H9 (cell line): Measurements from ENCODE around the gene RARS2. TPM values are rescaled to one million over a fixed set of nuclear protein-coding genes. Genes with fewer than 3 reads are reported as not detected.

Source experiments
- DNase-seq: peaks from one replicate; pipeline ENCODE4 v3.0.0-alpha.2; 2017
- H2AFZ ChIP-seq: one replicate; pipeline ENCODE4 v1.6.1; 2013; ENCODE audit warnings: mild to moderate bottlenecking, low read length, control low read depth, moderate library complexity
- H2AK5ac ChIP-seq: 2 replicates; pipeline ENCODE4 v1.6.1; 2013; ENCODE audit warnings: low read length, control low read depth, mixed read lengths; ENCODE audit not compliant: insufficient read length
- H2BK120ac ChIP-seq: one replicate; pipeline ENCODE4 v1.6.1; 2013; ENCODE audit warnings: low read depth, mild to moderate bottlenecking, low read length, control low read depth, inconsistent platforms; ENCODE audit not compliant: poor library complexity, severe bottlenecking
- H2BK12ac ChIP-seq: 2 replicates; pipeline ENCODE4 v1.6.1; 2013; ENCODE audit warnings: low read length, control low read depth, mixed read lengths, low read depth; ENCODE audit not compliant: insufficient read length
- H2BK15ac ChIP-seq: 2 replicates; pipeline ENCODE4 v1.6.1; 2013; ENCODE audit warnings: low read depth, low read length, control low read depth
- H2BK20ac ChIP-seq: one replicate; pipeline ENCODE4 v1.6.1; 2013; ENCODE audit warnings: low read depth, mild to moderate bottlenecking, low read length, control low read depth, inconsistent platforms; ENCODE audit not compliant: poor library complexity, severe bottlenecking
- H2BK5ac ChIP-seq: 2 replicates; pipeline ENCODE4 v1.6.1; 2013; ENCODE audit warnings: low read length, control low read depth, mixed read lengths; ENCODE audit not compliant: insufficient read length
- H3K14ac ChIP-seq: 2 replicates; pipeline ENCODE4 v1.6.1; 2013; ENCODE audit warnings: low read length, control low read depth; ENCODE audit not compliant: insufficient read depth
- H3K18ac ChIP-seq: 2 replicates; pipeline ENCODE4 v1.6.1; 2013; ENCODE audit warnings: low read depth, mild to moderate bottlenecking, mixed read lengths, low read length, control low read depth; ENCODE audit not compliant: insufficient read length
- H3K23ac ChIP-seq: 2 replicates; pipeline ENCODE4 v1.6.1; 2013; ENCODE audit warnings: low read length, control low read depth, mixed read lengths, low read depth; ENCODE audit not compliant: insufficient read length
- H3K23me2 ChIP-seq: 2 replicates; pipeline ENCODE4 v1.6.1; 2013; ENCODE audit warnings: low read depth, mild to moderate bottlenecking, mixed read lengths, low read length, control low read depth; ENCODE audit not compliant: insufficient read length, poor library complexity, severe bottlenecking
- H3K27ac ChIP-seq: 2 replicates; pipeline ENCODE4 v1.5.1; 2013; ENCODE audit warnings: low read length, control low read depth, mixed read lengths, low read depth; ENCODE audit not compliant: insufficient read length
- H3K27me3 ChIP-seq: 2 replicates; pipeline ENCODE4 v1.6.1; 2013; ENCODE audit warnings: low read length, control low read depth, inconsistent platforms; ENCODE audit not compliant: insufficient read depth
- H3K4ac ChIP-seq: 2 replicates; pipeline ENCODE4 v1.6.1; 2013; ENCODE audit warnings: low read depth, mild to moderate bottlenecking, control low read depth, inconsistent platforms, low read length, moderate library complexity
- H3K4me1 ChIP-seq: 2 replicates; pipeline ENCODE4 v1.6.1; 2013; ENCODE audit warnings: low read length, control low read depth, inconsistent platforms; ENCODE audit not compliant: insufficient read depth
- H3K4me2 ChIP-seq: 2 replicates; pipeline ENCODE4 v1.6.1; 2013; ENCODE audit warnings: low read length, control low read depth, mixed read lengths; ENCODE audit not compliant: insufficient read length, insufficient read depth
- H3K56ac ChIP-seq: 2 replicates; pipeline ENCODE4 v1.6.1; 2013; ENCODE audit warnings: low read depth, mild to moderate bottlenecking, mixed read lengths, low read length, control low read depth; ENCODE audit not compliant: insufficient read length
- H3K79me1 ChIP-seq: 2 replicates; pipeline ENCODE4 v1.6.1; 2013; ENCODE audit warnings: low read depth, mild to moderate bottlenecking, moderate library complexity, low read length, control low read depth, inconsistent platforms; ENCODE audit not compliant: insufficient read depth, poor library complexity, severe bottlenecking
- H3K79me2 ChIP-seq: 2 replicates; pipeline ENCODE4 v1.6.1; 2013; ENCODE audit warnings: low read length, control low read depth, inconsistent platforms; ENCODE audit not compliant: insufficient read depth
- H3K9ac ChIP-seq: 2 replicates; pipeline ENCODE4 v1.6.1; 2013; ENCODE audit warnings: low read length, control low read depth, mixed read lengths; ENCODE audit not compliant: insufficient read length; ENCODE audit errors: extremely low read depth
- H3K9me3 ChIP-seq: one replicate; pipeline ENCODE4 v1.6.1; 2013; ENCODE audit warnings: low read depth, low read length, inconsistent platforms; ENCODE audit not compliant: control insufficient read depth
- H3T11ph ChIP-seq: one replicate; pipeline ENCODE4 v1.6.1; 2013; ENCODE audit warnings: mild to moderate bottlenecking, low read length, control low read depth, inconsistent platforms
- H4K20me1 ChIP-seq: one replicate; pipeline ENCODE4 v1.6.1; 2013; ENCODE audit not compliant: control insufficient read depth, insufficient read length, insufficient read depth
- H4K5ac ChIP-seq: 2 replicates; pipeline ENCODE4 v1.6.1; 2013; ENCODE audit warnings: low read depth, mild to moderate bottlenecking, mixed read lengths, low read length, control low read depth; ENCODE audit not compliant: insufficient read length
- H4K8ac ChIP-seq: replicated peaks from 2 replicates; pipeline ENCODE4 v1.6.1; 2013; ENCODE audit warnings: low read length, control low read depth, mixed read lengths, low read depth; ENCODE audit not compliant: insufficient read length
- H4K91ac ChIP-seq: 2 replicates; pipeline ENCODE4 v1.6.1; 2013; ENCODE audit warnings: low read depth, mild to moderate bottlenecking, moderate library complexity, mixed read lengths, low read length, control low read depth; ENCODE audit not compliant: insufficient read length
- H3K27ac Mint-ChIP-seq, 3 experiments: 2 replicates in 2 of 3; 3 replicates in 1 of 3; pipeline ENCODE4 v1.8.0; 2020 to 2021; ENCODE audit warnings: mixed read lengths in 3 of 3, mild to moderate bottlenecking in 1 of 3, moderate library complexity in 1 of 3
- H3K27me3 Mint-ChIP-seq: 2 replicates; pipeline ENCODE4 v1.8.0; 2021; ENCODE audit warnings: low read depth, mild to moderate bottlenecking, moderate library complexity, mixed read lengths
- H3K36me3 Mint-ChIP-seq, 3 experiments: 2 replicates in 2 of 3; 3 replicates in 1 of 3; pipeline ENCODE4 v1.8.0; 2020 to 2021; ENCODE audit warnings: low read depth in 3 of 3, mixed read lengths in 3 of 3; ENCODE audit not compliant: insufficient read depth in 1 of 3
- H3K4me1 Mint-ChIP-seq, 2 experiments: 2 replicates each; pipeline ENCODE4 v1.8.0; 2020; ENCODE audit warnings: mixed read lengths in 2 of 2
- H3K4me3 Mint-ChIP-seq, 2 experiments: 2 replicates in 1 of 2; 3 replicates in 1 of 2; pipeline ENCODE4 v1.8.0; 2020 to 2021; ENCODE audit warnings: mild to moderate bottlenecking in 2 of 2, mixed read lengths in 2 of 2, moderate library complexity in 1 of 2
- H3K9me3 Mint-ChIP-seq, 2 experiments: 2 replicates in 1 of 2; 3 replicates in 1 of 2; pipeline ENCODE4 v1.8.0; 2020; ENCODE audit warnings: mild to moderate bottlenecking in 2 of 2, mixed read lengths in 2 of 2, moderate library complexity in 1 of 2
- CTCF ChIP-seq: fragments of 200-600 bp; sonication (generic); conservative IDR thresholded peaks from 3 replicates; pipeline ENCODE4 v1.8.0; 2021; ENCODE audit warnings: antibody characterized with exemption, mild to moderate bottlenecking
- WGBS: extraction: QIAGEN DNeasy Blood & Tissue Kit; methylation state at CpG from one replicate; pipeline ENCODE4 v1.1.7; 2013; ENCODE audit warnings: missing lambda C conversion rate, low lambda C conversion rate, mixed read lengths; ENCODE audit not compliant: insufficient read length; ENCODE audit errors: extremely low coverage; 5-methylcytosine and 5-hydroxymethylcytosine counted together
- total RNA-seq: library from RNA; stranded (reverse); gene quantifications from 2 replicates; pipeline ENCODE4 v1.2.1, GENCODE V29; 2021

The RARS2 gene
- total RNA-seq, 1 experiment from 2014 or later: 45.1 TPM

- Histone ChIP-seq H2BK5ac (no peak overlapping the region), H3K9me3 (no peaks in the 10 kb centered on the region), H4K20me1 (no peaks in the 10 kb centered on the region), H4K8ac (no peak overlapping the region), H3K14ac (no peak overlapping the region), H3K27me3 (no peaks in the 10 kb centered on the region), H2AK5ac (no peak overlapping the region), H2BK12ac (no peak overlapping the region), H3K18ac (no peak overlapping the region), H3K23ac (no peak overlapping the region), H3K56ac (no peak overlapping the region), H3K27ac (no peak overlapping the region), H2BK15ac (no peak overlapping the region), H3K9ac (no peak overlapping the region), H3K23me2 (no peaks in the 10 kb centered on the region), H3K4me2 (no peak overlapping the region), H3K79me1 (peaks cover under 1% of the 10 kb centered on the region), H4K5ac (no peak overlapping the region), H2AFZ (no peak overlapping the region), H3K79me2 (no peaks in the 10 kb centered on the region), H2BK20ac (no peak overlapping the region), H3K4ac (no peak overlapping the region), H2BK120ac (no peak overlapping the region), H4K91ac (no peak overlapping the region), H3T11ph (no peak overlapping the region), H3K4me1 (no peaks in the 10 kb centered on the region)
- no peak overlapping the region for H3K4me3 Mint-ChIP-seq
- H3K27ac Mint-ChIP-seq: peak overlapping the region; percentile 3 to 49 (median 6); a peak in 2 of 7 replicates
- no peaks in the 10 kb centered on the region for H3K4me1 Mint-ChIP-seq
- no peak for DNase-seq
- H3K36me3 Mint-ChIP-seq: peaks cover 10 to 56% (median 45%) of the 10 kb centered on the region in 3 experiments; a peak in 5 of 7 replicates
- no peaks in the 10 kb centered on the region for H3K9me3 Mint-ChIP-seq
- no CpG with 5 or more reads among the region's 2 CpGs for WGBS
- no peak for TF ChIP-seq CTCF
- H3K27me3 Mint-ChIP-seq: no peaks in the 10 kb centered on the region
Measured at GRCh38 chr6:87551799-87552198, 38.0 kb downstream of the RARS2 start.
